ENCODE results near the gene KIAA1671. TPM values are rescaled to one million over a fixed set of nuclear protein-coding genes. Genes with fewer than 3 reads are reported as not detected.

KIAA1671 gene
- total RNA-seq, 1 experiment from 2014 or later: 12.8 TPM

DNA sequence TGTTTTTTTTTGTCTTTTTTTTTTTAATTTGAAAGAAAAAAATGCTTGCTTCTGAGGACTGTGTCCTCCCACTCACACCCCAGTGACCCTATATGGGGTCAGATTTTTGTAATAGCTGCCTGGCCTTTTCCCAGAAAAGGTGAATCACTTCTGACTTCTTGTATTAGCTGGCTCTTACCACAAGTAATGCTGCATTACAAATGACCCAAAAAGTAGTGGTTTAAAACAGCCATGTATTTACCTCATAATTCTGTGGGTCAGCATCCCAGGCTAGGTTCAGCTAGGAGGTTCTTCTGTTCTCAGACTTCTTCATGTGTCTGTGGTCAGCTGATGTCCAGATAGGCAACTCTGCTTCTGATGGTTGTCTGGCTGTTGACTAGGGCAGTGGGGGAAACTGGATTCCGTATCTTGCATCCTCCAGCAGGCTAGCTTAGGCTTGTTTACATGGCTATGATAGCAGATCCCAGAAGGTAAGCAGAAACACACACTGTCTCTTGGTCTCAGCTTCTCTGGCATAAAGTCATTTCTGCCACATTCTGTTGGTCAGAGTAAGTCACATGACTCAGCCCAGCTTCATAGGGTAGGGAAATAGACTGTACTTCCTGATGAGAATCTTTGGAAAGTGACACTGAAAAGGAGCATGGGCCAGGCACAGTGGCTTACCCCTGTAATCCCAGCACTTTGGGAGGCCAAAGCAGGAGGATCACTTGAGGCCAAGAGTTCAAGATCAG, 25.5 kb upstream of the KIAA1671 start:
- Histone ChIP-seq H3K27me3 (replicated peaks; ENCODE audit: insufficient read depth, low read depth, low read length, poor library complexity) (peaks cover 2% of the 10 kb centered on the region), H3K9me3 (ENCODE audit: low read depth, low read length, poor library complexity, severe bottlenecking) (no peaks in the 10 kb centered on the region), H3K4me3 (ENCODE audit: low read depth, low read length, poor library complexity, severe bottlenecking) (no peak overlapping the region), H3K4me1 (ENCODE audit: insufficient read depth, low read length, poor library complexity, severe bottlenecking) (no peaks in the 10 kb centered on the region), H3K27ac (ENCODE audit: low read depth, low read length, poor library complexity, severe bottlenecking) (no peak overlapping the region), H3K36me3 (ENCODE audit: insufficient read depth, low read length, poor library complexity, severe bottlenecking) (no peaks in the 10 kb centered on the region)
- POLR2A ChIA-PET (ENCODE audit: low non-redundant PET): no interaction called here
- TF ChIP-seq, protein P1, sequence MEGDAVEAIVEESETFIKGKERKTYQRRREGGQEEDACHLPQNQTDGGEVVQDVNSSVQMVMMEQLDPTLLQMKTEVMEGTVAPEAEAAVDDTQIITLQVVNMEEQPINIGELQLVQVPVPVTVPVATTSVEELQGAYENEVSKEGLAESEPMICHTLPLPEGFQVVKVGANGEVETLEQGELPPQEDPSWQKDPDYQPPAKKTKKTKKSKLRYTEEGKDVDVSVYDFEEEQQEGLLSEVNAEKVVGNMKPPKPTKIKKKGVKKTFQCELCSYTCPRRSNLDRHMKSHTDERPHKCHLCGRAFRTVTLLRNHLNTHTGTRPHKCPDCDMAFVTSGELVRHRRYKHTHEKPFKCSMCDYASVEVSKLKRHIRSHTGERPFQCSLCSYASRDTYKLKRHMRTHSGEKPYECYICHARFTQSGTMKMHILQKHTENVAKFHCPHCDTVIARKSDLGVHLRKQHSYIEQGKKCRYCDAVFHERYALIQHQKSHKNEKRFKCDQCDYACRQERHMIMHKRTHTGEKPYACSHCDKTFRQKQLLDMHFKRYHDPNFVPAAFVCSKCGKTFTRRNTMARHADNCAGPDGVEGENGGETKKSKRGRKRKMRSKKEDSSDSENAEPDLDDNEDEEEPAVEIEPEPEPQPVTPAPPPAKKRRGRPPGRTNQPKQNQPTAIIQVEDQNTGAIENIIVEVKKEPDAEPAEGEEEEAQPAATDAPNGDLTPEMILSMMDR (conservative IDR thresholded peaks at IDR 0.05; ENCODE audit: low read depth, low read length): no peak
- TF ChIP-seq EZH2 (IDR thresholded peaks at IDR 0.05; ENCODE audit: borderline replicate concordance, low read depth, low read length, poor library complexity, severe bottlenecking): no peak
- no peak for DNase-seq (ENCODE audit: low spot score)
- no TSS peak for BruUV-seq (replicated peaks)
- intact Hi-C loops (cut with micrococcal nuclease; ENCODE audit: unreplicated experiment): no loop called here
- CTCF ChIA-PET: no interaction called here

DNA sequence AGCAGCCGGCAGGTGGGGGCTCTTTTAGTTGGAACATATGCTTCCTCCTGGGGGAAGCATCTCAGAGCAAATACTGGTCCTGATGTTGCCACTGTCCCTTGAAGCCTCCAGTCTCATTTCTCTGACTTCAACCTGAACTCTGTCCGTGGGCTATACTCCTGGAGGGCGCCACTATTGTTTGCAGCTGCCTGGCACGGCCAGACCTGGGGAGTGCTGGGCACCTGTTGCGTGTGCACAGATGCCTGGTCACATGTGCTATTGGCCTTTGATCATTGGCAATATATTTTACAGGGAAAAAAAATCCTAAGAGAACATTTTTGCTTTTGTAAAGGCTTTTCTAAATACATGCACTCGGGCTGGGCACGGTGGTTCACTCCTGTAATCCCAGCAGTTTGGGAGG, 24.2 kb upstream of the KIAA1671 start:
- ChIA-PET POLR2A (ENCODE audit: low non-redundant PET) (no interaction called here), CTCF (no interaction called here)
- no peaks in the 10 kb centered on the region for H3K4me1 ChIP-seq (ENCODE audit: insufficient read depth, low read length, poor library complexity, severe bottlenecking)
- H3K27me3 ChIP-seq (replicated peaks; ENCODE audit: insufficient read depth, low read depth, low read length, poor library complexity): peaks cover 2% of the 10 kb centered on the region
- DNase-seq (ENCODE audit: low spot score): no peak
- no peaks in the 10 kb centered on the region for H3K36me3 ChIP-seq (ENCODE audit: insufficient read depth, low read length, poor library complexity, severe bottlenecking)
- BruUV-seq (replicated peaks): no TSS peak
- no peak overlapping the region for H3K4me3 ChIP-seq (ENCODE audit: low read depth, low read length, poor library complexity, severe bottlenecking)
- no peak overlapping the region for H3K27ac ChIP-seq (ENCODE audit: low read depth, low read length, poor library complexity, severe bottlenecking)
- TF ChIP-seq EZH2 (IDR thresholded peaks at IDR 0.05; ENCODE audit: borderline replicate concordance, low read depth, low read length, poor library complexity, severe bottlenecking): no peak
- TF ChIP-seq, protein P1 (conservative IDR thresholded peaks at IDR 0.05; ENCODE audit: low read depth, low read length): no peak
- no peaks in the 10 kb centered on the region for H3K9me3 ChIP-seq (ENCODE audit: low read depth, low read length, poor library complexity, severe bottlenecking)
- intact Hi-C loops (cut with micrococcal nuclease; ENCODE audit: unreplicated experiment): no loop called here

DNA sequence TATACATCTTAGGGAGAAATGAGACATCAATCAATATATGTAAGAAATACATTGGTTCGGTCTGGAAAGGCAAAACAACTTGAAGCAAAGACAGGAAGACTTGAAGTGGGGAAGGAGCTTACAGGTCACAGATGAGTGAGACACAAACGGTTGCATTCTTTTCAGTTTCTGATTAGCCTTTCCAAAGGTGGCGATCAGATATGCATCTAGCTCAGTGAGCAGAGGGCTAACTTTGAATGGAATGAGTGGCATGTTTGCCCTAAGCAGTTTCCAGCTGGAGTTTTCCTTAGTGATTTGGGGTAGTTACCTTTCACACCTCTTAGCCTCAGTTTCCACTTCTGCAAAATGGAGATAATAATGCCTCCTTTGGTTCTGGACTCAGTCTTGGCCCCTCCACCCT, 21.8 kb upstream of the KIAA1671 start:
- no peak for TF ChIP-seq EZH2 (IDR thresholded peaks at IDR 0.05; ENCODE audit: borderline replicate concordance, low read depth, low read length, poor library complexity, severe bottlenecking)
- TF ChIP-seq, protein P1 (conservative IDR thresholded peaks at IDR 0.05; ENCODE audit: low read depth, low read length): no peak
- ChIA-PET POLR2A (ENCODE audit: low non-redundant PET) (no interaction called here), CTCF (no interaction called here)
- Histone ChIP-seq H3K4me1 (ENCODE audit: insufficient read depth, low read length, poor library complexity, severe bottlenecking) (no peaks in the 10 kb centered on the region), H3K27me3 (replicated peaks; ENCODE audit: insufficient read depth, low read depth, low read length, poor library complexity) (peaks cover 2% of the 10 kb centered on the region), H3K27ac (ENCODE audit: low read depth, low read length, poor library complexity, severe bottlenecking) (no peak overlapping the region), H3K4me3 (ENCODE audit: low read depth, low read length, poor library complexity, severe bottlenecking) (no peak overlapping the region), H3K36me3 (ENCODE audit: insufficient read depth, low read length, poor library complexity, severe bottlenecking) (no peaks in the 10 kb centered on the region), H3K9me3 (ENCODE audit: low read depth, low read length, poor library complexity, severe bottlenecking) (no peaks in the 10 kb centered on the region)
- intact Hi-C loops (cut with micrococcal nuclease; ENCODE audit: unreplicated experiment): no loop called here
- BruUV-seq (replicated peaks): no TSS peak
- DNase-seq (ENCODE audit: low spot score): no peak

Data from A673 (cell line).